T-helper 2 cell treated with Interferon-gamma antibody and Interleukin-4, amounts not matched to agents 100 ng/mL and 5 ng/mL, for 36 hours (primary cell): ENCODE data around the gene EGLN1. TPM values are rescaled to one million over a fixed set of nuclear protein-coding genes. Genes with fewer than 3 reads are reported as not detected.
"Not testable (repeated sequence)": the region's sequence is repeated elsewhere in the genome, so short reads cannot be mapped to it uniquely, and the experiment has no call there.

Source experiments
- intact Hi-C: fragments of 100-400 bp; cut with micrococcal nuclease; formaldehyde crosslinking; loops from one replicate; pipeline ENCODE4 v1.15.1; 2023
- total RNA-seq: library from RNA; stranded (reverse); gene quantifications from 2 replicates; pipeline ENCODE4 v1.2.3, GENCODE V29; 2022

EGLN1 gene
- total RNA-seq, 1 donor from 2014 or later: 19.6 TPM

GRCh38 chr1:231369282-231369681, 52.8 kb downstream of the EGLN1 start:
- intact Hi-C loops: no loop called here

- intact Hi-C loops: no loop called here
These were observed 57.9 kb downstream of the EGLN1 start for GRCh38 chr1:231364192-231364591.

GRCh38 chr1:231363624-231364023, 58.5 kb downstream of the EGLN1 start:
- intact Hi-C loops: no loop called here

- intact Hi-C loops: no loop called here
These were observed 59.8 kb downstream of the EGLN1 start for GRCh38 chr1:231362325-231362724.

GRCh38 chr1:231359113-231359512, 63.0 kb downstream of the EGLN1 start:
- intact Hi-C loops: loop anchor here (2.0 to 10.0 kb wide), 3 partner anchors 60 to 366 kb away; no protein-coding TSS in a partner anchor

- intact Hi-C loops: loop anchor here (1.0 to 10.0 kb wide), 6 partner anchors 19 to 367 kb away; partner anchors contain the start of gene SPRTN
These were observed 64.2 kb downstream of the EGLN1 start for GRCh38 chr1:231357831-231358354.

- intact Hi-C loops: loop anchor here (1.0 to 10.0 kb wide), 4 partner anchors 18 to 368 kb away; partner anchors contain the start of gene SPRTN
These were observed 64.8 kb downstream of the EGLN1 start for GRCh38 chr1:231357187-231357772.

GRCh38 chr1:231355171-231355570, 66.9 kb downstream of the EGLN1 start:
- intact Hi-C loops: loop anchor here (5.0 to 10.0 kb wide), 2 partner anchors 177 to 370 kb away; no protein-coding TSS in a partner anchor

- intact Hi-C loops: loop anchor here (5.0 to 10.0 kb wide), 2 partner anchors 178 to 370 kb away; no protein-coding TSS in a partner anchor
These were observed 67.6 kb downstream of the EGLN1 start for GRCh38 chr1:231354330-231355020.

- intact Hi-C loops: loop anchor here (10.0 kb wide), 1 partner anchor 372 kb away; no protein-coding TSS in a partner anchor
These were observed 69.0 kb downstream of the EGLN1 start for GRCh38 chr1:231353086-231353485.

GRCh38 chr1:231351816-231352215, 70.3 kb downstream of the EGLN1 start:
- intact Hi-C loops: loop anchor here (10.0 kb wide), 1 partner anchor 373 kb away; no protein-coding TSS in a partner anchor

GRCh38 chr1:231348856-231349255, 73.2 kb downstream of the EGLN1 start:
- intact Hi-C loops: not testable (repeated sequence)

GRCh38 chr1:231348442-231348841, 73.6 kb downstream of the EGLN1 start:
- intact Hi-C loops: no loop called here

GRCh38 chr1:231347961-231348360, 74.1 kb downstream of the EGLN1 start:
- intact Hi-C loops: no loop called here

GRCh38 chr1:231340328-231341013, 81.6 kb downstream of the EGLN1 start:
- intact Hi-C loops: no loop called here

GRCh38 chr1:231338270-231339128, 83.6 kb downstream of the EGLN1 start, which contains the start of gene SPRTN:
TSS of gene SPRTN (plus strand) at chr1:231338293. CDS start at chr1:231338384, 91 bp downstream.
- intact Hi-C loops: loop anchor here (1.0 to 5.0 kb wide), 5 partner anchors 18 to 696 kb away; partner anchors contain the start of genes ARV1, COG2, EGLN1 and TSNAX

- intact Hi-C loops: loop anchor here (1.0 to 5.0 kb wide), 7 partner anchors 19 to 695 kb away; partner anchors contain the start of genes ARV1, COG2, EGLN1 and GNPAT
These were observed 84.4 kb downstream of the EGLN1 start, which contains the start of gene EXOC8 for GRCh38 chr1:231337472-231338269. TSS of gene EXOC8 (minus strand) at chr1:231337852. CDS start at chr1:231337745, 107 bp downstream.

- intact Hi-C loops: loop anchor here (1.0 to 5.0 kb wide), 3 partner anchors 65 to 695 kb away; partner anchors contain the start of genes COG2 and GNPAT
These were observed 85.0 kb downstream of the EGLN1 start for GRCh38 chr1:231337043-231337471.
